Measurements from ENCODE around the gene INVS. TPM values are rescaled to one million over a fixed set of nuclear protein-coding genes. Genes with fewer than 3 reads are reported as not detected.
A peak's percentile ranks its signal among the peaks of the same experiment; 100 is the strongest.

The INVS gene
- total RNA-seq, 4 donors from 2014 or later, result 19.2 to 24.1 (median 23.4) TPM

GRCh38 chr9:100220936-100221335 is 121.9 kb downstream of the INVS start:
- H3K27me3 ChIP-seq, result no peaks in the 10 kb centered on the region
- H3K27ac ChIP-seq (replicated peaks in 1 of 4), result no peak overlapping the region
- DNase-seq (ENCODE audit: extremely low spot score), result no peak
- H3K9me3 ChIP-seq, result no peaks in the 10 kb centered on the region
- peaks cover 0 to 2% (median under 1%) of the 10 kb centered on the region in 4 donors for H3K36me3 ChIP-seq
- H3K4me1 ChIP-seq, result no peaks in the 10 kb centered on the region
- no peak overlapping the region for H3K4me3 ChIP-seq
- intact Hi-C loops (cut with DNase I), result no loop called here
- WGBS, result 83% methylated on average over 1 of the region's 1 CpG
- TF ChIP-seq EP300 (IDR thresholded peaks at IDR 0.05) (no peak), POLR2AphosphoS5 (IDR thresholded peaks at IDR 0.05) (no peak)

- Histone ChIP-seq H3K27ac (replicated peaks in 1 of 4) (no peak overlapping the region), H3K4me1 (no peaks in the 10 kb centered on the region), H3K9me3 (no peaks in the 10 kb centered on the region), H3K36me3 (peaks cover 4 to 8% (median 7%) of the 10 kb centered on the region in 4 donors), H3K27me3 (no peaks in the 10 kb centered on the region), H3K4me3 (no peak overlapping the region)
- WGBS, result 67% methylated on average over 1 of the region's 1 CpG
- TF ChIP-seq CTCF (IDR thresholded peaks at IDR 0.05) (no peak), EP300 (IDR thresholded peaks at IDR 0.05) (no peak), POLR2AphosphoS5 (IDR thresholded peaks at IDR 0.05) (no peak), POLR2A (IDR thresholded peaks at IDR 0.05; ENCODE audit: low read depth) (no peak)
- intact Hi-C loops (cut with DNase I), result no loop called here
- DNase-seq (ENCODE audit: extremely low spot score), result no peak
Observed at GRCh38 chr9:100221538-100221937, 122.5 kb downstream of the INVS start.

GRCh38 chr9:100222674-100223073 is 123.6 kb downstream of the INVS start:
- H3K4me1 ChIP-seq, result no peaks in the 10 kb centered on the region
- 22% methylated on average over 2 of the region's 2 CpGs for WGBS

GRCh38 chr9:100227636-100228035 is 128.6 kb downstream of the INVS start:
- 88% methylated on average over 2 of the region's 2 CpGs for WGBS
- no peaks in the 10 kb centered on the region for H3K4me1 ChIP-seq
- H3K36me3 ChIP-seq, result peaks cover 11 to 46% (median 26%) of the 10 kb centered on the region in 4 donors
- no peak overlapping the region for H3K27ac ChIP-seq (replicated peaks in 1 of 4)
- TF ChIP-seq EP300 (IDR thresholded peaks at IDR 0.05), result no peak
- TF ChIP-seq POLR2A (IDR thresholded peaks at IDR 0.05; ENCODE audit: low read depth), result no peak
- no peak for TF ChIP-seq POLR2AphosphoS5 (IDR thresholded peaks at IDR 0.05)
- no peak for TF ChIP-seq CTCF (IDR thresholded peaks at IDR 0.05)
- no peak overlapping the region for H3K4me3 ChIP-seq
- no peaks in the 10 kb centered on the region for H3K27me3 ChIP-seq
- intact Hi-C loops (cut with DNase I), result no loop called here
- H3K9me3 ChIP-seq, result no peaks in the 10 kb centered on the region
- no peak for DNase-seq (ENCODE audit: extremely low spot score)

More at GRCh38 chr9:100222674-100223073, 123.6 kb downstream of the INVS start:
- Histone ChIP-seq H3K9me3 (no peaks in the 10 kb centered on the region), H3K27me3 (no peaks in the 10 kb centered on the region), H3K27ac (replicated peaks in 1 of 4) (no peak overlapping the region), H3K36me3 (peaks cover 11 to 19% (median 14%) of the 10 kb centered on the region in 4 donors), H3K4me3 (no peak overlapping the region)
- TF ChIP-seq CTCF (IDR thresholded peaks at IDR 0.05) (peak in 2 of 3 experiments; percentile 25 to 41), POLR2A (IDR thresholded peaks at IDR 0.05; ENCODE audit: low read depth) (no peak), EP300 (IDR thresholded peaks at IDR 0.05) (no peak)
- no peak for DNase-seq (ENCODE audit: extremely low spot score)
- intact Hi-C loops (cut with DNase I), result no loop called here

- no peak for DNase-seq (ENCODE audit: extremely low spot score)
- Histone ChIP-seq H3K4me1 (no peaks in the 10 kb centered on the region), H3K27ac (replicated peaks in 1 of 4) (no peak overlapping the region), H3K27me3 (no peaks in the 10 kb centered on the region), H3K9me3 (no peaks in the 10 kb centered on the region), H3K36me3 (peaks cover 11 to 46% (median 26%) of the 10 kb centered on the region in 4 donors), H3K4me3 (no peak overlapping the region)
- 74% methylated on average over 4 of the region's 4 CpGs for WGBS
- intact Hi-C loops (cut with DNase I), result no loop called here
- TF ChIP-seq EP300 (IDR thresholded peaks at IDR 0.05), result no peak
- TF ChIP-seq POLR2AphosphoS5 (IDR thresholded peaks at IDR 0.05), result no peak
- no peak for TF ChIP-seq POLR2A (IDR thresholded peaks at IDR 0.05; ENCODE audit: low read depth)
- no peak for TF ChIP-seq CTCF (IDR thresholded peaks at IDR 0.05)
Observed at GRCh38 chr9:100228352-100228869, 129.4 kb downstream of the INVS start.
